Activated naive CD4-positive, alpha-beta T cell treated with anti-CD3 and anti-CD28 coated beads, Interleukin-2, amount 50 U/mL, for 72 hours (primary cell): ENCODE data around the gene MRPL44. TPM values are rescaled to one million over a fixed set of nuclear protein-coding genes. Genes with fewer than 3 reads are reported as not detected.
"Not testable (repeated sequence)": the region's sequence is repeated elsewhere in the genome, so short reads cannot be mapped to it uniquely, and the experiment has no call there.

Experiments used
- ATAC-seq, 2 donors: fragments of 150-1000 bp; cut with Tn5 transposase; 2 replicates each; pipeline ENCODE4 v1.10.0; 2021; ENCODE audit warnings: mild to moderate bottlenecking in 2 of 2, moderate library complexity in 2 of 2
- DNase-seq, 2 donors: peaks; one replicate each; pipeline ENCODE4 v3.0.0; 2021 to 2022; ENCODE audit warnings: low spot score in 2 of 2
- H3K27ac Mint-ChIP-seq, 2 donors: one replicate each; pipeline ENCODE4 v1.8.0; 2022; ENCODE audit warnings: mild to moderate bottlenecking in 2 of 2, mixed read lengths in 2 of 2
- H3K36me3 Mint-ChIP-seq, 2 donors: one replicate each; pipeline ENCODE4 v1.8.0; 2022; ENCODE audit warnings: mixed read lengths in 2 of 2
- H3K9me3 Mint-ChIP-seq, 2 donors: one replicate each; pipeline ENCODE4 v1.8.0; 2022; ENCODE audit warnings: mixed read lengths in 2 of 2
- total RNA-seq, 2 donors: library from RNA; stranded (reverse); gene quantifications; one replicate each; pipeline ENCODE4 v1.2.3, GENCODE V29; 2022

The MRPL44 gene
- total RNA-seq, 2 donors from 2014 or later: 39.5 to 52.2 TPM

DNA sequence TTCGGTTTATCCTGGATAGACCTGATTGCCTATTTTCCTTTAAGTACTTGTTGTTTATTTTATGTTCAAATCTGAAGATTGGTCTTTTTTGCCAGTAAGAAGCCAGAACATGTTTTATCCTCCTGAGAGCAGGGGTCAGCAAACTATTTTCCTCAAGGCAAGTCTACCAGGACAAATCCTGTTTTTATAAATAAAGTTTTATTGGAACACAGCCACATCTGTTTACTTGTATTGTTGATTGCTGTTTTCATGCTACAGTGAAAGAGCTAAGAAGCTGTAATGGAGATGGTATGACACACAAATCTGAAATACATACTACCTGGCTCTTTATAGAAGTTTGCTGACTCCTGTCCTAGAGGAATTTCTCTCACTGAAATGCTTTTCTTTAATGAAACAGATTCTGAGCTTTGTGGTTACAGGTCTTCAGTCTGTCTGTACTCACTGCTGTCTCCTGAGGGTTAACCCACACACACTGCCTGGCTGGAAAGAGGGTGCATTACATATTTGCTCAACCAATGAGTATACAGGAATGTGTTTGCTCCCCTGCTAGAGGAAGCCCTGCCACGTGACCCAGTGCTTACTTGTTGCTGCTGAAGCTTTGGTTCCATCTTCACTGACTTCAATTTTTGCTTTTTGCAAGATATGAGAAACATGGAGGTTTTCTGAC lies 22.6 kb downstream of the MRPL44 start:
- ATAC-seq (no peak), DNase-seq (no peak)
- Mint-ChIP-seq H3K36me3 (peaks cover 9 to 10% of the 10 kb centered on the region in 2 donors), H3K27ac (no peak overlapping the region), H3K9me3 (no peaks in the 10 kb centered on the region)

DNA sequence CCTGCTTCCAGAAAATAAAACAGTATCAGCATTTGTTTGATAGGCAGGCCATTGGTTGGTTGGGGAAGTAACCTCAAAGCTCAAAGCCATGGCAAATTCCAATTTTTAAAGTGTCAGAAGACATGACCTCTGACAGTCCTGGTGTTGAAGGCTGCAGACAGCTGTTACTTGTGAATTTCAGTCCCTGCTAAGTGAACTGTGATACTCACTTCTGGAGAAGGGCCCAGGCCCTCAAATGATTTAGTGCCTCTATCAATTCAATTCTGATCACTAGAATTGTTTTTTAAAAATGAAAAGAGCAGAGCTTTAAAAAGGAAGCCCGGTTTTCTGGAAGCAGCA lies 23.1 kb downstream of the MRPL44 start:
- DNase-seq (no peak), ATAC-seq (no peak)
- no peaks in the 10 kb centered on the region for H3K9me3 Mint-ChIP-seq
- H3K27ac Mint-ChIP-seq: no peak overlapping the region
- peaks cover 9 to 11% of the 10 kb centered on the region in 2 donors for H3K36me3 Mint-ChIP-seq

DNA sequence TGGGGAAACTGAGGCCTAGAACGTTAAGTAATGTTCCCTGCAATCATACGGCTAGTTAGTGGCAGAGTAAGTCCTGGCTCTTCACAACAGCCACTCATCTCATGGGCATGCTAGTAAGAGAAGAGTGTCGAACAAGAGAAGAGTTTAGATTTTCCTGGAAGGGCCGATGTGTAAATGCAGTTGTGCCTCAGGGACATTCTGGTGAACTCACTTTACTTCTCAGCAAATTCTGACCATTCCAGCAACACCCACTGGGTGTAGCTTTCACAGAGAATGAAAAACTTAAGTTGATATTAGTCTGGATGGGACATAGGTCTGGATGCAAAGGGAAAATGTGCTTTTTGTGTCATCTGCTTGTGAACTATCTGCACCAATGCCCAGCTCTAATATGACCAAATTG lies 23.5 kb downstream of the MRPL44 start:
- Mint-ChIP-seq H3K36me3 (peaks cover 9 to 11% of the 10 kb centered on the region in 2 donors), H3K9me3 (no peaks in the 10 kb centered on the region)
- ATAC-seq: no peak

DNA sequence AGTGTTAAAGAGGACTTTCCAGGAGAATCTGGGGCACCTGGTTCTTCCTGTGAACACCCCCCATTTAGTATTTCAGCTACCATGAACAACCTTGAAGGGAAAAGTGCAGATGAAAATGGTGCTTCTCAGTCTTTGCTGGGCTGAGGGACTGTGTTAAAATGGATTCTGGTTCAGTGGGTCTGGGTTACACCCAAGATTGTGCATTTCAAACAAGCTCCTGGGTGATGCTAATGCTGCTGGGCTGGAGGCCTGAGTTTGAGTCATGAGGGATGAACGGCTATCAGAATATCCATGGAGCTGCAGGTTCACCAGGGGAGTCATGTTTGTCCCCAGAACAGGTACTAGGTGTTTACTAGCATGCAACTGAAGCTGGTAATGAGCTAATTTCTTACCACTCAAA lies 24.0 kb downstream of the MRPL44 start:
- H3K9me3 Mint-ChIP-seq: no peaks in the 10 kb centered on the region
- DNase-seq: no peak

More for the DNA sequence above, 23.5 kb downstream of the MRPL44 start:
- H3K27ac Mint-ChIP-seq: no peak overlapping the region
- no peak for DNase-seq

DNA sequence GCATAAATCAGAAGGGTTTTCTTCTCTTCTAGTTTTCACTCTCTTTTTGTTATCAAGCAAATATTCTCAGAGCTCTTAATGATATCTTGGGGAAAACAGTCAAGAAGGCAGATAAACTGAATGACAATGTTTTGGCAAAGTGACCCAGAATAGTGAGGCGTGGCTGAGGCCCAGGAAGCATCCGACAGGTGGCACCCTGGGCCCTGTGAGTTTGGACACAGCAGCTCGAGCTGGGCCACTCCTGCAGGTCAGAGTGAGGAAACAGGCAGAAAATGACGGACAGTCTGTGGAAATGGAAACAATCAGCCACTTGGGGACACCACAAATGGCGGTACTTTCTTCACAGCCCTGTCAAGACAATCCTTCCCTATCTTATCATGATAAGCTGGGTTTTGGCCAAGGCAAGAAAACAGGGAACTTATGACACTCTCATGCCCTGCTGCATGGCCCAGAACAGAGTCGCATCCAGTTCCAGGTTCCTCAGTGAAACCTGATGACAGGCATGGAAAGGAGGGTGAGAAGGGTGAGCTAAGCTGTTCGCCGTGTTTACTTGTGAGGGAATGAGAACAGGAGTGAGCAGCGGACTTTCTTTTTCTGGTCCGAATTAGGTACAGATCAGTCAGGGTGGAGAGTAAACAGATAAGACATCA lies 32.1 kb downstream of the MRPL44 start:
- ATAC-seq (no peak), DNase-seq (no peak)
- H3K9me3 Mint-ChIP-seq: no peaks in the 10 kb centered on the region
- peaks cover 4 to 11% of the 10 kb centered on the region in 2 donors for H3K36me3 Mint-ChIP-seq
- peak overlapping the region in 1 of 2 donors; percentile 43 for H3K27ac Mint-ChIP-seq

More for the DNA sequence above, 24.0 kb downstream of the MRPL44 start:
- H3K36me3 Mint-ChIP-seq: peaks cover 9 to 11% of the 10 kb centered on the region in 2 donors
- ATAC-seq: no peak
- H3K27ac Mint-ChIP-seq: no peak overlapping the region

DNA sequence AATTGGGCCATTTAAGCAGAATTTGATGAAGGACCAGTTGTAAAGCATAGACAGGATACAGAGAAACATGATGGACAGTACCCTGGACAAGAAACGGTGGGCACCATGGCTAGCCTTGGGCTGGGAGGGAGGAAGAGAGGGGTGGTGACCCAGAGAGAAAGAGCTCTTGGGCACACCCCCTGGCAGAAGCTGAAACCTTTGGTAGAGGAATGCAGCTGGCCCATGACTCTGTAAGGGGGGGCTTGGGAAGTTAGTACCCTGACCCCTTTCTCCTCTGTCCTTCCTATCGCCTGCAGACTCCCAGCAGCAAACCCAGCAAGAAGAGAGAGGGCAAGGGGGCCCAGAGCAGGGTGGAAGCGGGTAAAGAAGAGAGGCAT lies 32.6 kb downstream of the MRPL44 start:
- DNase-seq (no peak), ATAC-seq (no peak)
- Mint-ChIP-seq H3K27ac (peak overlapping the region in 1 of 2 donors; percentile 43), H3K9me3 (no peaks in the 10 kb centered on the region), H3K36me3 (peaks cover 0 to 6% of the 10 kb centered on the region in 2 donors)

DNA sequence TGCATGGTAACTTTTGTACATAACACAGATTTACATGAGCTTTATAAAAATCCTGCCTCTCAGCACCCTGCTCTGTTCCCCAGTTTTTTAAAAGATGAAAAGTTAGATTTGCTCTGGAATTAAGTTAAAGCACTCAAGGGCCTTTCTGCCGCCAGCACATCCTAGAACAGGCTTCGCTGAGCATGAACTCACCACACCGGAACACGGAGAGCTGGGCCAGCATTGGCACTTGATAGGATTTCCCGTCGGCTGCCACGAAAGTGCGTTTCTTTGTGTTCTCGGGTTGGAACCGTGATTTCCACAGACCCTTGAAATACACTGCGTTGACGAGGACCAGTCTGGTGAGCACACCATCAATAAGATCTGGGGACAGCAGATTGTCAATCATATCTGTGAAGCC lies 34.3 kb downstream of the MRPL44 start:
- DNase-seq (no peak), ATAC-seq (no peak)
- Mint-ChIP-seq H3K27ac (no peak overlapping the region), H3K36me3 (peaks cover 0 to 5% of the 10 kb centered on the region in 2 donors), H3K9me3 (no peaks in the 10 kb centered on the region)

DNA sequence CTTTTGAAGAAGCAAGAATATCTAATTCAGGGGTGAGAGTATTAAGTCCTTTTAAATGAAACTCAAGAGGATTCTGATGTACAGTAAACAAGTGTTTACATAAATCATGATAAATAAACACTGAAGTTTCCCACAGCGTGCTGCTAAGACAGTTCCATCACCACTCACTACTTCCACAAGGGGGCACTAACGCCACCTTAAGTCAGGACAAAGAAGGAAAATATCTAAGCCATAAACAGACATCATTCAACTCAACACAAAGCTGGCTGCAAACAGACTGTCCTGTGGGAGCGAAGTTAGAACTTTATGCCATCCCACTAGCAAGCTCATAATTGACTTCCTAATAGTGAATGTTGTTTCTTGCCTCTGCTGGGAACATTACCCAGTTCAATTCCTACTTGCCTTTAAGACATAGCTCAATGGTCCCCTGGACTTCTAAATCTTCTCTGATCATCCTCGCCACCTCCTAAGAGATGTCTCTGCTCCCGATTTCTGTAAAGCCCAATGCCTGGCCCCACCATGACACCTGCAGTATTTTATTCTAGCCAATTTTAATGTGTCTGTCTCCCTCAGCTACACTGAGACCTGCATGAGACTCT lies 36.5 kb downstream of the MRPL44 start:
- H3K27ac Mint-ChIP-seq: no peak overlapping the region
- ATAC-seq (peak; percentile 51 to 57), DNase-seq (peak in 1 of 2 donors; percentile 61)
- H3K36me3 Mint-ChIP-seq: peaks cover 0 to 5% of the 10 kb centered on the region in 2 donors
- no peaks in the 10 kb centered on the region for H3K9me3 Mint-ChIP-seq

DNA sequence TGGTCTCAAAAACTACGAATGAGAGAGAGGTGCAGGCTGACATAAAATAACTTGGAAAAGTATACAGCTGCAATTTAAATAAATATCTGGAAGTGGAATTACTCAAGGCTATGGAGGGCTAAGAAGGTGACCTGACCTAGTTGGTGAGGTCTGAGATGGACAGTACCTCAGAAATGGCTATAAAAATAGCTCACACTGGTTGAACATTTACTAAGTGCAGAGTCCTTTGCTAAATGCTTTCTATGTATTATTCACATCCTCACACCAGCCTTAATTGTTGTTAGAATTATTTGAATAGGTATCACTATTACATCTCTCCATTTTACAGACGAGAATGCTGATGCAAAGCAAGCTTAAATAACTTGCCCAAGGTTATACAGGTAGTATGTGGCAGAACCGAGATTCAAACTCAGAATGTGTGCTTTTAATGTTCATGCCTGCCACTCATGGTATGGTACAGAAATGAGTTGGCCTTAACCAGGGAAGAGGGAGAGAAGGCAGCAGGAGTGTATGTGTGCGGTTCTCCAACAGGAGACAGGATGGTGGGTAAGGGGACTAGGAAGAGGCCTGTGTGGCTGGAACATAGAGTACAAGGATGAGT lies 37.4 kb downstream of the MRPL44 start:
- ATAC-seq: peak; percentile 62 to 79
- peaks cover 0 to 1% of the 10 kb centered on the region in 2 donors for H3K36me3 Mint-ChIP-seq
- DNase-seq: no peak
- H3K27ac Mint-ChIP-seq: peak overlapping the region; percentile 89 to 97
- H3K9me3 Mint-ChIP-seq: no peaks in the 10 kb centered on the region

DNA sequence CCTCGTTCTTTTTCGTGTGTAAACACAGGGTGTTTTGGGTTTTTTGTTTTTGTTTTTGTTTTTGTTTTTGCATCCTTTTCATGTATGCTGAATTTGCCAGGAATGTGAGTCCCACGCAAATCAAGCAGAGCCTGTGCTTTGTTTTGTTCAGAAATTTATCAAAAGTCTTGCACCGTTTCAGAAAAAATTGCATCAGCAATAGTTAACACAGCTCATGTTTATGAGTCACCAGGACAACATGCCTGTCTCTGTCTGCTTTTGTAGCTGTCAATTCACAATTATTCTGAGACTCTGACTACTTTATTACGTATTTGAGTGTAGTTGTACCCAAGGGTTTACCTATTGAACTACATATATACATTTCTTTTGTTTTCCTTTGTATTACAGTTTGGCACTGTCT lies 38.3 kb downstream of the MRPL44 start:
- Mint-ChIP-seq H3K9me3 (no peaks in the 10 kb centered on the region), H3K27ac (peak overlapping the region; percentile 89 to 97), H3K36me3 (peaks cover 2 to 3% of the 10 kb centered on the region in 2 donors)
- peak; percentile 62 to 68 for ATAC-seq
- no peak for DNase-seq

DNA sequence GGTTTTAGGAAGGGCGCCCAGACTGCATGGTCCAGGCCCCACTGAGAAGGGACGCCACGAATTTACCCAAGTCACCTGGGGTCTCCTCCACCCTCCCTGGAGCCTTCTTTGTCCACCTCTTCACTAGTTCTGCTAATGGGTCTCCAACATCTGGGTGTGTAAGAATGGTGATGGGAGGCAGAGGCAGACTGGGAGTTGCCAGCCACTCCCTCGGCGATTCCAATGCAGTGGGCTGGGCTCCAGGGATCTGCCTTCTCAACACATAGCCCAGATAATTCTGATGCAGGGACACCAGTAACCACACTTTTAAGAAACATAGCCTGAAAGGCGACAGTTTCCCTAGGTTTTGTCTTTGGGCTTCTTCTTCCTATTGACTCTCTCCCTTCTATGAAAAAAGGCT lies 39.1 kb downstream of the MRPL44 start:
- no peak for ATAC-seq
- no peak for DNase-seq
- no peaks in the 10 kb centered on the region for H3K9me3 Mint-ChIP-seq
- peak overlapping the region; percentile 21 to 73 for H3K27ac Mint-ChIP-seq
- H3K36me3 Mint-ChIP-seq: peaks cover 9 to 11% of the 10 kb centered on the region in 2 donors

DNA sequence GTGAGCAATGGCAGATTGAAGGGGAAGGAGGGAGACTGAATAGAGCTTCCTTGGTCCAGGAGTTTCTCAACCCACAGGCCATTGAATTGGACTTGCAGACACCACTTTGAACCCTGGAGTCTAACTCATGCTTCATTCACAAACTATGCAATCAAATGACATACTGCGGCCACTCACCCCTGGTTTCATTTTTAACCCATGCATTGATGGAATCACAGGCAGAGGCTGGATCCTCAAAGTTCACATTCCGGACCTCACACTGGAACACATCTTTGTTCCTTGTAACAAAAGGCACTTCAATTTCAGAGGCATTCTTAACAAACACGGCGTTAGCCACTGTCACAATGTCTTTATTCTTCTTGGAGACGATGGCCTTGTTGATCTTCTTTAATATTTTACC lies 40.7 kb downstream of the MRPL44 start:
- no peak for ATAC-seq
- no peaks in the 10 kb centered on the region for H3K9me3 Mint-ChIP-seq
- peak overlapping the region in 1 of 2 donors; percentile 21 for H3K27ac Mint-ChIP-seq
- H3K36me3 Mint-ChIP-seq: peaks cover 9 to 14% of the 10 kb centered on the region in 2 donors
- DNase-seq: no peak

DNA sequence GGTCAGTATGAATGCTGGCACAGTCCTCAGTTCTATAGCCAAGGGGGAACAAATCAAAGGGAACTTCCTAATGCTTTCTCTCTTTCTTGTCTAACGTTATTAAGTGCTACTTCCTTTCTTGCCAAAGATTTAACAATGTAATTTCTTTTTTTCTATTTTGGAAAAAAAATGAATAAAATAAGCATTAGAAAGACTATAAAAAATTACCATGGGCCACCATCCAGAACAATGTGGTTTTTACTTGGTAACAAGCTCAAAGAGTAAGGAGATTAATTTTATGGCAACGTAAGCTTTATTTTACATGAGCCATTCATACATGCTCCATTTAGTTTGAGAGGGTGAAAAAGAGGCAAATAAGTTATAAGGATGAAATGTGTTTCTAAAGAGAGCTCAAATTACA lies 41.7 kb downstream of the MRPL44 start:
- H3K27ac Mint-ChIP-seq: peak overlapping the region in 1 of 2 donors; percentile 63
- peaks cover 9 to 14% of the 10 kb centered on the region in 2 donors for H3K36me3 Mint-ChIP-seq
- DNase-seq: no peak
- H3K9me3 Mint-ChIP-seq: no peaks in the 10 kb centered on the region
- no peak for ATAC-seq

DNA sequence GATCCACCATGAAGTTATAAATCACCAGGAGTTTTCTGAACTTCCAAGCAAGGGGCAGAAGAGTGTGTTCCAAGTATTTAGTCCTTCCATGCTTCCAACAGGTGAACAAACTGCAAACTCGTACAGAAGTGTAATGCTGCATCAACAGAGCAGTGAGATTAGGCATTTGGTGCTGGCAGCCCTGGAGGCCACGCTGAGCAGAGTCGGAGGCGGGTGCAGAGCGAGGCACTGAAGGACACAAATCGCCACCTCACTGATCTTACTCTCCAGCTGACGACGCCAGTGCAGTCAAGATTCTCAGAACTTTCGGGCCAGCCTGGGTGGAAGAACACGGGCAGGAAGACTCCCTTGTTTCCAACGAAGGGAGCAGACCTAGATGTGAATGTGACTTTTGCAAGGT lies 42.6 kb downstream of the MRPL44 start:
- DNase-seq: no peak
- Mint-ChIP-seq H3K36me3 (peaks cover 9 to 14% of the 10 kb centered on the region in 2 donors), H3K9me3 (no peaks in the 10 kb centered on the region), H3K27ac (no peak overlapping the region)
- no peak for ATAC-seq

DNA sequence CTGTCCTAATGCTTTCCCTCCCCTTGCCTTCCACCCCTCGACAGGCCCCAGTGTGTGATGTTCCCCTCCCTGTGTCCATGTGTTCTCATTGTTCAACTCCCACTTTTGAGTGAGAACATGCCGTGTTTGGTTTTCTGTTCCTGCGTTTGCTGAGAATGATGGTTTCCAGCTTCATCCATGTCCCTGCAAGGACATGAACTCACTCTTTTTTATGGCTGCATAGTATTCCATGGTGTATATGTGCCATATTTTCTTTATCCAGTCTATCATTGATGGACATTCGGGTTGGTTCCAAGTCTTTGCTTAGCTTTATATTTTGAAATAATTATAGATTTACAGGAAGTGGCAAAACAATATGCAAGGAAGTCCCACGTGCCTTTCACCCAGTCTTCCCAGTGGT lies 43.4 kb downstream of the MRPL44 start:
- not testable (repeated sequence) for DNase-seq, H3K27ac Mint-ChIP-seq, ATAC-seq, H3K9me3 Mint-ChIP-seq
- H3K36me3 Mint-ChIP-seq: peaks cover 9 to 14% of the 10 kb centered on the region in 2 donors

DNA sequence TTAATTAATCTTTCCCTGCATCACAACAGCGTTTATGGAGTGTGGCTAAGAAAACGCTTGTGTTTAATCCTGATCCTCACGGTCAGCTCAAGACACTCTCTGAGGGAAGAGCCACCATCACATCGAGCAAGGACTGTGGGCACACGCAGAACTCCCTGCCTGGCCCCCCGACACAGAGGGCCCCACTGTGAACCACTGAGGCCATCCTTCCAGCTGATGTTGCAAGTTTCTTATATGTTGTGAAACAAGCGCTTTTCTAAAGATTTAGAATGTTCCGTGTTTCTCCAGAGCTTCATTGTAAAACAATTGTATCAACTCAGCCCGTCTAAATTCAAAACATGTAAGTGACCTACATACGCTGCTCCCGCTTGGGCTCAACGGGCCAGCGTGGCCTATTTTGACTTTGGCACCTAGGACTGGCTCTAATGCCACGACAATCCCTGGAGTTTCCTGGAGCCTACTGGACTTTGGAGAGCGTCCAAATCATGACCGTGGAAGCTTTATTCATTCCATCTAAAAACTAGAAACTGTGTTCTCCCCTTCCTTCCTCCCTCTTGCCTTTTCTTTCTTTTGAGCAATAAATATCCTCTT lies 46.9 kb downstream of the MRPL44 start:
- Mint-ChIP-seq H3K27ac (no peak overlapping the region), H3K36me3 (peaks cover 9 to 14% of the 10 kb centered on the region in 2 donors), H3K9me3 (no peaks in the 10 kb centered on the region)
- no peak for ATAC-seq
- no peak for DNase-seq

DNA sequence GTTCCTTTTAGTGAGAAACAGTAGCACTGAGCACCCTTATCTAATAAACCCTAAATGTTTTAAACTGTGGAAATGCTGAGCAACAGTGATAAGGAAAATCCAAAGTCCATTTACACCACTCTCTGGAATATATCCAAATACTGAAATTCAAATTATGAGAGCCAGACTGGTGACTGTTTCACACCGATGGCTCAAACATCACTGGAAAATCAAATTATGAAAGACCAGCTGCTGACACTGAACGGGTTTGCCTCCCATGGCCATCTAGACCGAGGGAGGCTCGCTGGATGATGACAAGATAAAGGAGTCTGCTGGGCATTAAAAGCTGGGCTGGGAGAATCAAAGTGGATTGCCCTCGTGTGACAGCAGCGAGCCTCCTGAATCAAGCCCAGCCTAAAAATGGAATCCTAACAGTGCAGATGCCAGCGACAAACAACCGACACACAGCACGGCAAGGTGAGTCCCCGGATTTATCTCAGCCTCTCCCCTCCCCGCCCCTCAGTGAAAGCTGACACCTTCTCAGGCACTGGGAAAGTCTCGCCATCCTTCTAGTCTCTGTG lies 51.5 kb downstream of the MRPL44 start:
- no peak overlapping the region for H3K27ac Mint-ChIP-seq
- H3K9me3 Mint-ChIP-seq: no peaks in the 10 kb centered on the region
- DNase-seq (no peak), ATAC-seq (no peak)
- H3K36me3 Mint-ChIP-seq: no peaks in the 10 kb centered on the region
